Embryonic facial prominence (tissue), 1 donor: ENCODE data around the gene PTH2R.
"Not testable (repeated sequence)": the region's sequence is repeated elsewhere in the genome, so short reads cannot be mapped to it uniquely, and the experiment has no call there.

Source experiments
- DNase-seq: peaks from one replicate; pipeline ENCODE4 v3.0.0-alpha.2; 2016; ENCODE audit errors: extremely low spot score

Gene PTH2R, protein sequence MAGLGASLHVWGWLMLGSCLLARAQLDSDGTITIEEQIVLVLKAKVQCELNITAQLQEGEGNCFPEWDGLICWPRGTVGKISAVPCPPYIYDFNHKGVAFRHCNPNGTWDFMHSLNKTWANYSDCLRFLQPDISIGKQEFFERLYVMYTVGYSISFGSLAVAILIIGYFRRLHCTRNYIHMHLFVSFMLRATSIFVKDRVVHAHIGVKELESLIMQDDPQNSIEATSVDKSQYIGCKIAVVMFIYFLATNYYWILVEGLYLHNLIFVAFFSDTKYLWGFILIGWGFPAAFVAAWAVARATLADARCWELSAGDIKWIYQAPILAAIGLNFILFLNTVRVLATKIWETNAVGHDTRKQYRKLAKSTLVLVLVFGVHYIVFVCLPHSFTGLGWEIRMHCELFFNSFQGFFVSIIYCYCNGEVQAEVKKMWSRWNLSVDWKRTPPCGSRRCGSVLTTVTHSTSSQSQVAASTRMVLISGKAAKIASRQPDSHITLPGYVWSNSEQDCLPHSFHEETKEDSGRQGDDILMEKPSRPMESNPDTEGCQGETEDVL

DNA sequence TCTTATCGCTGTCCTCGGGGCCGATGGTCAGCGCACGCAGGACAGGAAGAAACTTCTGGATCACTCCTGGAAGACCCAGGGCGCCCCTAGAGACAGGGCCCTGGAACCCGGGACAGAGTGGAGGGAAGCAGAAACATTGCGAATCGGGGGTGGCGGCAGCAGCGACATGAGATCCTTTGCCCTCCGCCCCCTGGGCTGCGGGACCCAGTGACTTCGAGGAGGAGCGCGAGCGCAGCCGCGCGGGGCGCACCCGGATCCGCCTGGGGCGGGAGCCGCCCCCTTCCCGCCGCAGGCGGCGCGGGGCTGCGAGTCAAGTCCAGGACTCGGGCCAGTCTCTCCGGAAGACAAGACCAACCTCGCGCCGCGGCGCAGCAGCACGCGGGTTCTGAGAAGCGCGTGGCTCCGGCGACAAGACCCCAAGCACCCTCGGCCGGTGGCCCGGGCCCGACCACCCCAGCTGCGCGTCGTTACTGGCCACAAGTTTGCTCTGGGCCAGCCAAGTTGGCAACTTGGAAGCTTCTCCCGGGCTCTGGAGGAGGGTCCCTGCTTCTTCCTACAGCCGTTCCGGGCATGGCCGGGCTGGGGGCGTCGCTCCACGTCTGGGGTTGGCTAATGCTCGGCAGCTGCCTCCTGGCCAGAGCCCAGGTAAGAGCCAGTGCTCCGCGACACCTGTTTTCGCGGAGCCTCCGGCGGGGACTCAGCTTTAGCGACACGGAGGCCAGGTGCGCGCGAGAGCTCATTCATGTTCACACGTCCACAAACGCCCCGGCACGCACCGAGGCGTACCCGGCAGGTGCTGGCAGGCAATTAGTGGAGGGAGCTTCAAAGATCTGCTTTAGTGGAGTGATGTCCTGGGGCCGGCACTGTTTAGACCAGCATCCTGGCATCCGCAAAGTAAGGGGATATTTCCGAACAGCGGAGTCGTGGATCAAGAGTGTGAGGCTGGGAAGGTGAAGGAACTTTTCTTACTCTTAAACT is at the start of gene PTH2R:
PTH2R (plus strand) TSS at position 319 of the 978 bp plus-strand sequence; CDS start at position 571, 252 bp downstream.
- DNase-seq = no peak

DNA sequence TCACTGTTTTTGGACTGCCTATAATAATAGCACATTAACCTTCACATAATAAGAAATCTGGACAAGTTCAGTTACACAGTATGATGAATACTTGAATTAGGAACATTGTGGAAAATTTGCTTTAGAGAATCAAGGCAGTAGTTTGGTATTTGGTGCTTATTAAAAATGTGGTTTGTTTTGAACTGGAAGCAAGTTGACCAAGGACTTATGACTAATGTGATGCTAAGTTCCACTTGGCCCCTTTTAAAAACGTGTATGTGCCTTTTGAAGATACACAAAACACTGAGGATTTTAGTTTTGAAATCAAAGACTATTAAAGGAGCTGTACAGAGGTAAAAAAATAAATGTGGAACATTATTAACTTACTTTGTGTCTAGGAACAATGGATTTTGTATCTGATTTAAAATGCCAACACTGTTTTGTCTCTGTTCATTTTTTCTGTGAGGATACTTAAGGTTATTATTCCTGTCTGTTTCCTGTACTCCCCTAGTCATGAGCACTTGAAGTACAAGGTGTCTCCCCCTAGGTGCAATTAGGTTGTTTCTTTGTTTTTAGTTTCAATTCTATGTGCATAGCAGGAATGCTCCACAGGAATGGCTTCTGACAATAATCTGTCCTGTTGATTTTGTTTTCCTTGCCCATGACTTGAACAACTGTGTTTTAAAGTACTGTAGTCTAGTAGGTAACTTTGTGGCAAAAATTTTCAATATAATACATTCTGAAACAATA is 49.6 kb upstream of the PTH2R start:
- no peak for DNase-seq

DNA sequence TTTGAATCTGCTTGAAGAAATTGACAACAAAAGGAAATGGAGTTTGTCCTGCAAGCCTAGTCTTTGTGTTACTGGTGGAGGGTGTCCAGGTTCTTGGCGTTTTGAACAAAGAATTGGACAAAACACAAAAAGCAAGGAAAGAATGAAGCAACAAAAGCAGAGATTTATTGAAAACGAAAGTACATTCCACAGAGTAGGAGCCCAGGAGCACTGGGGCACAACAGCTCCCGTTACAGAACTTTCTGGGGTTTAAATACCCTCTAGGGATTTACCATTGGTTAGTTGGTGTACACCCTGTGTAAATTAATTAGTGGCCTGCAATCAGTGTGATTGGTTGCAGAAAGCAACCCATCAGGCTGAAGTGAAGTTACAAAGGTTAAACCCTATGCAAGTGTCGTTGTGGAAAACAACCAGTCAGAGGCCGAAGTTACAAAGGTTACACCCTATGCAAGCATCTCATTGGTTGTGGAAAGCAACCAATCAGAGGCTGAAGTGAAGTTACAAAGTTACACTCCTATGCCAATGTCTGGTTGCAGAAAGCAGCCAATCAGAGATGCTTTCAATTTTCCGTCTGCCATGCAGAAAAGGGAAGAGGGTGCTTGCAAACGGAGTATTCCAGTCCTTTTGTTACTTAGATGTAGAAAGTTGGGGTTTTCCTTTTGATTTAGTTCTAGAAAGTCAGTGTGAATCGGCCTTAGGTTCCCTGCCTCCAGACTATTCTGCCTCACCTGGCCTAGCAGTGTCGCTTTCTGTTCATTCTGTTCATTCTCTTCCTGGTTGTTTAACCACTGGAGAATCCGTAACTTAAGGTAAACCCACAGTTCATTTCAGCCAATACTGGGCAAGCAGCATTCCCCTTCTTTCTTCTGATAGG is 47.6 kb upstream of the PTH2R start:
- no peak for DNase-seq

DNA sequence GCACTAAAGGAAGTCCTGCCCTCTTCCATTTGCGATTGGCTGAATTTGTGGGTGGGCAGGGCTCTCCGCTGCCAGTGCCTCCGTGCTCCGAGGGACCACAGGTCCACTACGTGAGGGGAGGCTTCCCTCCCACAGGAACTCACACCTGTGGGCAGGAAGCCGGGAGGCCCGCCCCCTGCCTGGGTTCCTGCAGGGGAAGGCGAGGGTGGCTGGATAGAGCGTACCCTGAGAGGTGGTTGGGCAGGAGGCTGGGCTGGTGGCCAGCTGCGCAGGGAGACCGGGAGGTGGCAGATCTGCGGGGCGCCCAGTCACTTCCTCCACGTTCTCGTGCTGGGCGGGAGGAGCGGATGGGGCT is 47.0 kb upstream of the PTH2R start:
- DNase-seq = no peak

DNA sequence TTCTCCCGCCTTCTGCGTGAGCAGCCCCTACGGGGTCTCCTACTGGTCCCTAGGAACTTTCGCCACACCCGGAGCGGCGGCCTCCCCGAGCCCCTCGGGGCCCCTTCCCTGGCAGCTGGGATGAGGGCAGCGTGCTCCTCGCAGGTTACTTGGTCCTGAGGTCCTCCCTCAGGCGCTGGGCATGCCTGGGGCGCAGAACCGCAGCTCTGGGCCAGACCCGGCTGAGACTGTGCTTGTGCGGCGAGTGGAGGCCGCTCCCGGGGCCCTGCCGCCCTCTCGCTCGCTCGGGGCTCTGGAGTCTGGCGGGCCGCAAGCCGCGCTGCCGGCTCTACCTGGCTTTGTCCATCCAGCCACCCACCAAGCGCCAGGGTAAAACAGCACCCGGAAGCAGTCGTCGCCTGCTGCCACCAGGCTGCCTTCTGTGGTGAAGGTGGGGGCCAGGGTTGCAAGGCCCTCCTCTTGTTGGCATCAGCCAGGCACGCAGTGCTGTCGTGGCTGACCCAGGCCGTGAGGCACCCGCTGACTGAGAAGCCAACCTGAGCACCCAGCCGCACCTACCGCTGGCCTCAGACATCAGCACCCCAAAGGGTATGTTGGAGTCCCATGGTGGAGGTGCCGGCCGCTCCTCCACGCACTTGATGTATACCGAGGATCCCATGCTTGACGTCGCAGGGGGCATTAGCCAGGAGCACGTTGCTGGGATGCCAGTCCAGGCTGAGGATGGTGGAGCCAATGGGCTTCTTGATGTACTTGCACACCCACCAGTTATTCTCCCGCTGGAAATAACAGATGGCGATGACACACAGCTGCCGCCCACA is 46.1 kb upstream of the PTH2R start:
- DNase-seq = no peak

DNA sequence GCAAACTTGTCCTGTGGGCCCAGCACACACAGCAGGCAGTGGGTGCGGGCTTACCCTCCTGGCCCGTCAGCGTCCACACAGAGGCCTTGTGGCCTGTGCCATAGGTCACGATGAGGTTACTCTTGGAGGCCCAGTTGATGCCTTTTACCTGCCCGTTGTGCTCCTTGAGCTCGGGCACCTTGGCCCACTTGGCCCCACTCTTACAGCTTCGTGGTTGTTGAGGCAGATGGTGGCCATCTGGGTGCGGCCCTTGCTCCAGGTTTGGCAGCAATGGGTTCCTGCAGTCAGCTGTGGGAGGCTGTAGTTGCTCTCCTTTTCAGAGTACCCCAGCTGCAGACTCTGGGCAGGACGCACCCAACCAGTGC is 45.5 kb upstream of the PTH2R start:
- DNase-seq = no peak

DNA sequence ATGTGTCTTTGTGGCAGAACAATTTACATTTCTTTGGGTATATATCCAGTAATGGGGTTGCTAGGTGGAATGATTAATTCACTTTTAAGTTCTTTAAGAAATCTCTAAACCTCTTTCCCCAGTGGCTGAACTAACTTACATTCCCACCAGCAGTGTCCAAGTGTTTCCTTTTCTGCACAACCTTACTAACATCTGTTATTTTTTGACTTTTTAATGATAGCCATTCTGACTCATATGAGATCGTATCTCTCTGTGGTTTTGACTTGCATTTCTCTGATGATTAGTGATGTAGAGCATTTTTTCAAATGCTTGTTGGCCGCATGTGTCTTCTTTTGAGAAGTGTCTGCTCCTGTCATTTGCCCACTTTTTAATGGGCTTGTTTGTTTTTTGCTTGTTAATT is 43.1 kb upstream of the PTH2R start:
- no peak for DNase-seq

DNA sequence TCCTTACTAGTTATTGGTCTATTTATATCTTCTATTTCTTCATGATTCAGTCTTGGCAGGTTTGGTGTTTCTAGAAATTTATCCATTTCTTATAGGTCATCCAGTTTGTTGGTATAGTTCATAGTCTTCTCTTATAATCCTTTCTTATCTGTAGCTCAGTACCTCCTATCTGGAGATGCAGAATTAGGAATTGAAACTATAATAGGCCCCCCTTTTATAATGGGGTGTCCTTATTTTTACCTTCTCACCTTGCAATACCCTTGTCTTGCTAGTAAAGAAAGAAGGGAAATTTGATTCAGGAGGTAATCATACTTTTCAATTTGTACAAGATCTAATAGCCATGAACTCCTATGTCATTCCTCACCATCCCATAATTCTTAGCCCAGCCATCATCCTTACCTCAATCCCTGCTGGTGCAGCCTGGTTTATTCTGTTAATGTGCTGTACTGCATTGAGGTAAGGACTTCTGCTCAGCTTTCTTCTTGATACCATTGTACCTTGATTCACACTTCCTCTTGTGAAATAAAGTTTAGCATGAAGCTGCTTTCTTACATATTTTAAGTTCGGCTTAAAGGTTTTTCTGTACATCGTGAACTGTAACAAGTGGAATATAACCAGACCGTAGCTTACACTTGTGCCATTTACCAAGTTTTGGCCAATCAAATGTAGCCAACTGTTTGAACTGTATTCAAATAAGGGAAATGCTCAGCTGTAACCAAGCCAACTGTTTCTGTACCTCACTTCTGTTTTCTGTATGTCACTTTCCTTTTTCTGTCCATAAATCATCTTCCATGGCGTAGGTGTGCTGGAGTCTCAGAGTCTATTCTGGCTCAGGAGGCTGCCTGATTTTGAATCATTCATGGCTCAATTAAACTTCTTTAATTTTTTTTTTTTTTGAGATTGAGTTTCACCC is 40.1 kb upstream of the PTH2R start:
- DNase-seq = no peak

DNA sequence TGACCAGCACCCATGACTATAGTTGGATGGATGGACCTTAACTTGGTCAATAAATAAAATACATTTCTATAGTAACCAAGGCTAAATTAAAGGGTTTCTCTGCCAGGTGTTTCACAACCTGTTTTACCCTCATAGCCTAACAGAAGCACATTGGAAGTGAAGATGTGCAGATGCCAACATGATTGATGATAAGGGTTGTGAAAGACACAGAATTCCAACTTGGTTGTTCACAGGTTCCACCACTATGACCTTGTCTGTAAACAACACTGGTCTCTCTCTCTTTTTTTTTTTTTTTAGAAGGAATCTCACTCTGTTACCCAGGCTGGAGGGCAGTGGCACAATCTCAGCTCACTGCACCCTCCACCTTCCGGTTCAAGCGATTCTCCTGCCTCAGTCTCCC is 37.5 kb upstream of the PTH2R start:
- no peak for DNase-seq

DNA sequence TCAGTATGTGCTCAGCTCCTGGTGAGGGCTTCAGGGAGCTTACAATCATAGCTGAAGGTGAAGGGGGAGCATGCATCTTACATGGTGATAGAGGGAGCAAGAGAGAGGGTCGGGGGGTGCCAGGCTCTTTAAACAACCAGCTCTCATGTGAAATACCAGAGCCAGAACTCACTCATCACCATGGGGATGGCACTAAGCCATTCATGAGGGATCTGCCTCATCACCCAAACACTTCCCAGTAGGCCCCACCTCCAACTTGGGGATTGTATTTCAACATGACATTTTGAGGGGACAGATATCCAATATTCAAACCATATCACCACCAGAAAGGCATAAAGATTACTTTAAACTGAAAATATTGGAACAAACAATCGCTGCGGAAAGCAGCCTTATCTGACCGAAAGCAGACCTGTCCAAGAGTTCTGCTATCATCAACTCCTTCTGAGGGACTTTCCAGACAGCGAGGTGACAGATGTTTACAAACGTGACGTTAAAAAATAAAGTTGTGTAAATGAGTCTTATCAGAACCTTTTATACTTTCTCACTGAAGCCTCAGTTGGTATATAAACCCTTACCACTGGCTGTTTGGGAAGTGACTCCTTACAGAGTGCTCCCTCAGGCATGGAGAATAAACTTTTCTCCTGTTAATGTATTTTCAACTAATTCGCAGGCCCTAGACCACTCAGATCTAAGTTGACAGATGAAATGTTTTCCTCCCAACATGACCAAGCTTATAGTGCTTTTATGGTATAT is 35.5 kb upstream of the PTH2R start:
- no peak for DNase-seq

DNA sequence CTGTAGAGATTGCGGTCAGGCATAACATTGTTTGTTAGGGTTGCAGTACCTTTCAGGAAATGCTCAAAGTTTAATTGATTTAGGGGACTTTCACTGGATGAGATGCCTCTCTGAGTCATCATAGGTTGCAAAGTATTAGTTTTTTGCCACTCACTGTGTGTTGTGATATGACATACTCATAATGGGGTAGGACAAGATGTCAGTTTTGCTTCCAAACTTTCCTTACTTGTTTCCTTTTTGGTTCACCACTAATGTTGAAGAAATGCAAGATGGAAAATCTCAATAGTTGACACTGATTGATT is 35.0 kb upstream of the PTH2R start:
- DNase-seq = no peak

DNA sequence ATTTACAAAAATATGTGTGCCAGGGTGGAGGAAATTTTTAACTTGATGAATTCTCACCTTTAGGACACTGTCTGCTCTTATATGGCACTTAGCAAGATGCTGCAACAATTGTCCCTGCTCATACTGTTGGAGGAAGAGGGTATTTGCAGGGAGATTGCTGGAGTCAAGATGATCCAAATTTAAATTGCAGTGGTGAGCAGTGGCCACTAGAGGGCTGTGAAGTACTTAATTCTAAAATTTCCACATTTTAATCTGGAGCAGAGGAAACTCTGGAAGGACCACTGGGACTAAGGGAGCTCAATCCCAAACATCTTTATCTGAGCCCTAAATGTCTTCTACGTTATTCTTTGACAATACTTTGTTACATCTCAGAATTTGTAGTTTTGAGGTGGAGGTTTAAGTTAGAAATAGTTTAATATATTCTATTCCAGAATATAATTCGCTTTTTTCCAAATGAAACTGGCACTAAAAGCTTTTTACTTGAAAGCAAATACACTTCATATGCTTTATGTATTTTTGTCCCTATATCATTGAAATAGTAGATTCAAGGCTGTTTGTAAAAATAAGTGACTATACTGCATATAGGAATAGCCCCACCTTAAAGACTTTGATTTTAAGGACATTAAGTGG is 33.0 kb upstream of the PTH2R start:
- DNase-seq = peak; percentile 26

DNA sequence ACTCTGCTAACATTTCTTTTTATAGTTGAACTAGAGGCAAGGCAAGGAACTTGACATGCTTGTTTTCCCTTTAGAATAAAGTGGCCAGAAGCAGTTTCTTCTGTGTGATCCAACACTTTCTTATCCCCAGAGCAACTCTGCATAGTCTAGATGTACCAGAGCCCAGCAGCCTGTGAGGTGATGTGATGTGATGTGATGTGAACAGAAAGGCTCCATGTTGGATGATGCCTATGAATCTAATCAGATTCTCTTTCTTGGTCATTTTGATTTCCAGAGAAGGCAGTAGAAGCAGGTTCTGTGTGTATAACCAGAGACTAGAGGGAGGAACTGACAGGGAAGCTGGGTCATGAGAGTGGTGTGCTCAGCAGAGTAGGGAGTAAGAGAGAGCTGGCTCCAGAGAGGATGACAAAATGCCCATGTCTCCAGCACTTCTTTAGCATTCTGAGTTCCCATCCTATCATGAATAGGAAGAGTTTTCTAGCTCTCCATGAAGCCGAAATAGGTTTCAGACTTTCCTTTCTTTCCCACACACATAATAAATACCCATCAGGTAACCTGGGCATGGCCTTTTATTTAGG is 31.0 kb upstream of the PTH2R start:
- DNase-seq = no peak

DNA sequence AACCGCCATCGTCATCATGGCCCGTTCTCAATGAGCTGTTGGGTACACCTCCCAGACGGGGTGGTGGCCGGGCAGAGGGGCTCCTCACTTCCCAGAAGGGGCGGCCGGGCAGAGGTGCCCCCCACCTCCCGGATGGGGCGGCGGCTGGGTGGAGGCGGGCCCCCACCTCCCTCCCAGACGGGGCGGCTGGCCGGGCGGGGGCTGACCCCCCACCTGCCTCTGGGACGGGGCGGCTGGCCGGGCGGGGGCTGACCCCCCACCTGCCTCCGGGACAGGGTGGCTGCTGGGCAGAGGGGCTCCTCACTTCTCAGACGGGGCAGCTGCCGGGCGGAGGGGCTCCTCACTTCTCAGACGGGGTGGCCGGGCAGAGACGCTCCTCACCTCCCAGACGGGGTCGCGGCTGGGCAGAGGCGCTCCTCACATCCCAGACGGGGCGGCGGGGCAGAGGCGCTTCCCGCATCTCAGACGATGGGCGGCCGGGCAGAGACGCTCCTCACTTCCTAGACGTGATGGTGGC is 29.2 kb upstream of the PTH2R start:
- not testable (repeated sequence) for DNase-seq

DNA sequence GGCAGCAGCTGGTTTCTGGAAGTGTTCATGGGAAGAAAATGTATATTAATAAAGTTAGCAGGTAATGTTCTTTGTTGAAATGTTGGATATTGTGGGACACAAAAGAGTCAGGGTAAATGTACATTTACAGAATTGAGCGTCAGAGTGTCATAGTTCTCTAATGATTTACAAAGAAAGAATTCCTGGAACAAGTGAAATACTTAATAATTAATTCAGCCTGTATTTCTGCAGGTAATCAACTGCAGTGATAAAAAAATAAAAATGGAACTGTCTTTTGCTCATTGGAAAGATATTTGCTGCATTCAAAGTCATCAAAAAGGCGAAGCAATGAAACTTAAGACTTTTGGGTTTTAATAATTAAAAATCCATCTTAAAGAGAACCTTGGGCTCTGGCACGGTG is 27.4 kb upstream of the PTH2R start:
- no peak for DNase-seq

DNA sequence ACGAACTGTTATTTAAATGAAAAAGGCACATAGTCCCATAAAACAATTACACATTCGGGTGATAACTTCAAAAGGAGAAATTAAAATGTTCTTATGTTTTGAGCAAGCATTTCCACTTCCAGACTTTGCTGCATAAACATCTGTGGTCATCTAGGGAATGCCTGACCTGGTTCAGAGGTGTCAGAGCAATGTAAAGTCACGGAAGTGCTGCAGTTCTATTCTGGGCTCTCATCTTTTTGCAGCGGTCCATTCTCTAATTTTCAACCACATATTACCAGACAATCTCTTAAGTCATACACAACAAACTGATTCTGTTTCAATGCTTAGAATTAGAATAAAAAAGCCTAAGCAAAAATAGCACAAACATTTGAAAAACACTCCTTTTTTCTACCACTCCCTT is 22.0 kb upstream of the PTH2R start:
- no peak for DNase-seq

DNA sequence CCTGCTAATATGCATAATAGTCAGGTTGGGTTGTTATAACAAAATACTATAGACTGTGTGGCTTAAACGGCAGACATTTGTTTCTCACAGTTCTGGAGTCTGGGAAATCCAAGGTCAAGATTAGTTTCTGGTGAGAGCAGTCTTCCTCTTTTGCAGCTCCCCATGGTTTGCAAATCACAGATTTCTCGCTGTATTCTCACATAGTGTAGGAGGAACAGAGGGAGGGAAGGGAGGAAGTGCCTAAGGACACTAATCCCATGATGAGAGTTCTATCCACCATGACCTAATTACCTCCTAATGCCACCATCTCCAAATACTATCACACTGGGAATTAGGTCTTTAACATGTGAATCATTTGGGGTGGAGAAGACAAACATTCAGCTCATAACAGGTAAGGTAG is 20.1 kb upstream of the PTH2R start:
- DNase-seq = no peak
